ENCODE measurements around the gene TMPRSS4.

DNA sequence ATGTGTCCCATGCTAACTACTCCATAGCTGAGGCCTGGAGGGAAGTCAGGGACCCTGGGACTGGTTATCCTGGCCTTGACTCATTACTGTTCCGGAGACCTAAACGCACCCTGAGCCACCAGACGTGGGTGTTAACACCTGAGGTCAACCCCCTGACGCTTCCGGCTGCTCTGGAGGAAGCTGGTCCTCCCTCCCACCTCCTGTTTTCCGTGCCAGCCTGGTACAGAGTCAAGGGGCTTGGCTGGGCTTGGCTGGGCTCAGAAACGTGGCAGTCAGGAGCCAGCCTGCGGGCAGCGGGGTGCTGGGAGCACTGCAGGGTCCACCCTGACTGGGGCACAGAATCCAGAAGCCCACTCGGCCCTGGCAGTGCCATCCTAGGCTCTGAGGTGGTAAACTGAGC, 2.6 kb downstream of the TMPRSS4 start:
- no peak for TF ChIP-seq POLR2A (IDR thresholded peaks at IDR 0.05)
- TF ChIP-seq, protein P1, sequence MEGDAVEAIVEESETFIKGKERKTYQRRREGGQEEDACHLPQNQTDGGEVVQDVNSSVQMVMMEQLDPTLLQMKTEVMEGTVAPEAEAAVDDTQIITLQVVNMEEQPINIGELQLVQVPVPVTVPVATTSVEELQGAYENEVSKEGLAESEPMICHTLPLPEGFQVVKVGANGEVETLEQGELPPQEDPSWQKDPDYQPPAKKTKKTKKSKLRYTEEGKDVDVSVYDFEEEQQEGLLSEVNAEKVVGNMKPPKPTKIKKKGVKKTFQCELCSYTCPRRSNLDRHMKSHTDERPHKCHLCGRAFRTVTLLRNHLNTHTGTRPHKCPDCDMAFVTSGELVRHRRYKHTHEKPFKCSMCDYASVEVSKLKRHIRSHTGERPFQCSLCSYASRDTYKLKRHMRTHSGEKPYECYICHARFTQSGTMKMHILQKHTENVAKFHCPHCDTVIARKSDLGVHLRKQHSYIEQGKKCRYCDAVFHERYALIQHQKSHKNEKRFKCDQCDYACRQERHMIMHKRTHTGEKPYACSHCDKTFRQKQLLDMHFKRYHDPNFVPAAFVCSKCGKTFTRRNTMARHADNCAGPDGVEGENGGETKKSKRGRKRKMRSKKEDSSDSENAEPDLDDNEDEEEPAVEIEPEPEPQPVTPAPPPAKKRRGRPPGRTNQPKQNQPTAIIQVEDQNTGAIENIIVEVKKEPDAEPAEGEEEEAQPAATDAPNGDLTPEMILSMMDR (IDR thresholded peaks at IDR 0.05) = no peak
- no peak for TF ChIP-seq POLR2AphosphoS5 (IDR thresholded peaks at IDR 0.05)

Data from breast epithelium (tissue), 3 donors.